Fibroblast of villous mesenchyme (primary cell): ENCODE results near the gene CABLES2. TPM values are rescaled to one million over a fixed set of nuclear protein-coding genes. Genes with fewer than 3 reads are reported as not detected.

ENCODE experiments used
- DNase-seq: peaks from one replicate; pipeline ENCODE4 v3.0.0-alpha.2; 2010; ENCODE audit warnings: low read depth
- H3K4me3 ChIP-seq: 2 replicates; pipeline ENCODE4 v1.5.1; 2011; ENCODE audit warnings: low read depth, mild to moderate bottlenecking, low read length
- CTCF ChIP-seq: IDR thresholded peaks from 2 replicates; pipeline ENCODE4 v1.5.1; 2012; ENCODE audit warnings: low read depth, mild to moderate bottlenecking, low read length; ENCODE audit not compliant: insufficient read depth
- total RNA-seq: library from RNA; depleted of rRNA; stranded (reverse); fragments of >200 nt; gene quantifications from 2 replicates; pipeline ENCODE4 v1.2.3, GENCODE V29; 2012

The CABLES2 gene
- total RNA-seq, 1 donor: 1.7 TPM

GRCh38 chr20:62451156-62451767 lies 44.2 kb upstream of the CABLES2 start:
- DNase-seq: no peak
- H3K4me3 ChIP-seq: no peak overlapping the region
- TF ChIP-seq CTCF: no peak

GRCh38 chr20:62449951-62450691 lies 43.0 kb upstream of the CABLES2 start:
- no peak overlapping the region for H3K4me3 ChIP-seq
- TF ChIP-seq CTCF: no peak
- no peak for DNase-seq

GRCh38 chr20:62448788-62449187 lies 41.7 kb upstream of the CABLES2 start:
- no peak for TF ChIP-seq CTCF
- no peak overlapping the region for H3K4me3 ChIP-seq
- DNase-seq: no peak

GRCh38 chr20:62448038-62448437 lies 41.0 kb upstream of the CABLES2 start:
- no peak for DNase-seq
- TF ChIP-seq CTCF: no peak
- H3K4me3 ChIP-seq: no peak overlapping the region

- TF ChIP-seq CTCF: no peak
- no peak overlapping the region for H3K4me3 ChIP-seq
- no peak for DNase-seq
Observed at GRCh38 chr20:62446888-62447869, 40.1 kb upstream of the CABLES2 start.

GRCh38 chr20:62446481-62446880 lies 39.4 kb upstream of the CABLES2 start:
- no peak for DNase-seq
- H3K4me3 ChIP-seq: no peak overlapping the region
- TF ChIP-seq CTCF: no peak
